Measurements from ENCODE around the gene FAM187B.

Gene FAM187B

GRCh38 chr19:35228177-35228930 is at the start of gene FAM187B:
TSS of gene FAM187B (minus strand) at chr19:35228739. CDS start at chr19:35228680, 59 bp downstream.
- no peak for DNase-seq (ENCODE audit: low read depth, low spot score)

- no peak for DNase-seq (ENCODE audit: low read depth, low spot score)
Observed at GRCh38 chr19:35276706-35277281, 48.3 kb upstream of the FAM187B start.

GRCh38 chr19:35274323-35274722 is 45.8 kb upstream of the FAM187B start:
- DNase-seq (ENCODE audit: low read depth, low spot score) = no peak

GRCh38 chr19:35273686-35274259 is 45.2 kb upstream of the FAM187B start:
- DNase-seq (ENCODE audit: low read depth, low spot score) = no peak

- DNase-seq (ENCODE audit: low read depth, low spot score) = no peak
Observed at GRCh38 chr19:35272954-35273649, 44.6 kb upstream of the FAM187B start.

GRCh38 chr19:35272122-35272719 is 43.7 kb upstream of the FAM187B start:
- no peak for DNase-seq (ENCODE audit: low read depth, low spot score)

GRCh38 chr19:35271546-35271945 is 43.0 kb upstream of the FAM187B start:
- no peak for DNase-seq (ENCODE audit: low read depth, low spot score)

GRCh38 chr19:35270381-35270811 is 41.9 kb upstream of the FAM187B start:
- DNase-seq (ENCODE audit: low read depth, low spot score) = no peak

GRCh38 chr19:35269438-35270117 is 41.0 kb upstream of the FAM187B start:
- peak; percentile 92 for DNase-seq (ENCODE audit: low read depth, low spot score)

GRCh38 chr19:35268536-35269437 is 40.2 kb upstream of the FAM187B start, which contains the start of gene USF2:
TSS of gene USF2 (plus strand) at chr19:35268962. CDS start at chr19:35269102, 140 bp downstream.
- peak; percentile 83 for DNase-seq (ENCODE audit: low read depth, low spot score)

- DNase-seq (ENCODE audit: low read depth, low spot score) = peak; percentile 93
Observed at GRCh38 chr19:35267818-35268535, 39.4 kb upstream of the FAM187B start.

- DNase-seq (ENCODE audit: low read depth, low spot score) = peak; percentile 66
Observed at GRCh38 chr19:35267353-35267817, 38.8 kb upstream of the FAM187B start.

- peak; percentile 44 for DNase-seq (ENCODE audit: low read depth, low spot score)
Observed at GRCh38 chr19:35266520-35267352, 38.2 kb upstream of the FAM187B start.

GRCh38 chr19:35265900-35266519 is 37.5 kb upstream of the FAM187B start:
- DNase-seq (ENCODE audit: low read depth, low spot score) = no peak

GRCh38 chr19:35265126-35265899 is 36.8 kb upstream of the FAM187B start:
- peak; percentile 44 for DNase-seq (ENCODE audit: low read depth, low spot score)

GRCh38 chr19:35264268-35265125 is 36.0 kb upstream of the FAM187B start:
- no peak for DNase-seq (ENCODE audit: low read depth, low spot score)
